Pancreas (tissue), 10 donors: ENCODE results near the gene NPR3. TPM values are rescaled to one million over a fixed set of nuclear protein-coding genes. Genes with fewer than 3 reads are reported as not detected.

Experiments
- ATAC-seq, 4 donors: fragments of 200-7000 bp; cut with Tn5 transposase; one replicate each; pipeline versions ENCODE4 v1.8.0 to v1.9.1; 2020; ENCODE audit warnings: mild to moderate bottlenecking in 4 of 4, moderate library complexity in 4 of 4
- DNase-seq, 6 donors: peaks; one replicate each; pipeline ENCODE4 v3.0.0-alpha.2; 2020
- FAIRE-seq: peaks from 2 replicates; lab custom pipeline; 2012; peaks lifted over from hg19 to GRCh38; lab: Jason Lieb, UNC
- H3K27ac ChIP-seq, 4 donors: fragments of 200-600 bp; sonication (generic); 1 replicate in 3 of 4; 2 replicates in 1 of 4; pipeline versions ENCODE4 v1.5.0 to v1.8.0; 2020
- H3K27me3 ChIP-seq, 4 donors: fragments of 200-600 bp; one replicate each; pipeline ENCODE4 v1.8.0; 2021
- H3K36me3 ChIP-seq, 3 donors: fragments of 200-600 bp; sonication (generic) in 1 of 3; one replicate each; pipeline versions ENCODE4 v1.5.0 to v1.8.0; 2020 to 2021
- H3K4me1 ChIP-seq, 3 donors: fragments of 200-600 bp; one replicate each; pipeline ENCODE4 v1.8.0; 2021
- H3K4me3 ChIP-seq, 4 donors: fragments of 200-600 bp; sonication (generic) in 2 of 4; one replicate each; pipeline versions ENCODE4 v1.5.0 to v1.8.0; 2020 to 2021
- H3K9me3 ChIP-seq, 4 donors: fragments of 200-600 bp; one replicate each; pipeline ENCODE4 v1.8.0; 2021
- CTCF ChIP-seq, 4 donors: fragments of 200-600 bp; sonication (generic) in 3 of 4; IDR thresholded peaks; one replicate each; pipeline versions ENCODE4 v1.5.0 to v1.8.0; 2021; ENCODE audit warnings: antibody characterized with exemption in 4 of 4
- WGBS, 2 donors: extraction: QIAGEN DNeasy Blood & Tissue Kit; methylation state at CpG; one replicate each; pipeline ENCODE4 v1.1.7; 2013; 5-methylcytosine and 5-hydroxymethylcytosine counted together
- intact Hi-C, 3 donors: fragments of 100-400 bp; cut with DNase I; formaldehyde crosslinking; loops; one replicate each; pipeline versions ENCODE4 v1.11.1 to v1.14.2; 2022
- polyA plus RNA-seq, 2 donors: library from polyadenylated mRNA; stranded (reverse); fragments of 200-250 nt; gene quantifications; one replicate each; pipeline ENCODE4 v1.2.3, GENCODE V29; 2013
- total RNA-seq, 6 donors: library from RNA; stranded (reverse); fragmentation: NEBNext Ultra II Directional in 4 of 6; extraction: Animal tissue kit (Norgen Biotek cat#: 25700) in 4 of 6; gene quantifications; one replicate each; pipeline versions ENCODE4 v1.2.1 to v1.2.4, GENCODE V29; 2021 to 2023
- donor health status: healthy with polysubstance abuse.
- donor health status: DM: no; HTN: no; CAD: no; lungs with moderate emphysema.
- donor health status: DM: no; HTN: no; CAD: no.
- donor health status: control.
- donor health status: control.
- donor health status: Bipolar disorder and iron deficiency.
- donor health status: DM: yes; HTN: yes; CAD: no.
- donor health status: DM: no; HTN: no; CAD: no.
- donor health status: DM: no; HTN: no; CAD: no.
- donor health status: DM: yes; HTN: yes; CAD: no.

NPR3 gene
- total and polyA plus RNA-seq, 8 donors = 0.25 to 1.3 (median 0.54) TPM

- 69 to 78% methylated on average over 7 of the region's 7 CpGs for WGBS, 2 donors
- H3K27ac ChIP-seq = no peak overlapping the region
- ATAC-seq (no peak), FAIRE-seq (no peak), DNase-seq (no peak)
- H3K4me3 ChIP-seq = no peak overlapping the region
- no peaks in the 10 kb centered on the region for H3K27me3 ChIP-seq
- no peaks in the 10 kb centered on the region for H3K36me3 ChIP-seq
- TF ChIP-seq CTCF (IDR thresholded peaks at IDR 0.05) = no peak
- no peaks in the 10 kb centered on the region for H3K4me1 ChIP-seq
- intact Hi-C loops = no loop called here
- H3K9me3 ChIP-seq = no peaks in the 10 kb centered on the region
These were observed 11.8 kb downstream of the NPR3 start for GRCh38 chr5:32722957-32723356.

DNA sequence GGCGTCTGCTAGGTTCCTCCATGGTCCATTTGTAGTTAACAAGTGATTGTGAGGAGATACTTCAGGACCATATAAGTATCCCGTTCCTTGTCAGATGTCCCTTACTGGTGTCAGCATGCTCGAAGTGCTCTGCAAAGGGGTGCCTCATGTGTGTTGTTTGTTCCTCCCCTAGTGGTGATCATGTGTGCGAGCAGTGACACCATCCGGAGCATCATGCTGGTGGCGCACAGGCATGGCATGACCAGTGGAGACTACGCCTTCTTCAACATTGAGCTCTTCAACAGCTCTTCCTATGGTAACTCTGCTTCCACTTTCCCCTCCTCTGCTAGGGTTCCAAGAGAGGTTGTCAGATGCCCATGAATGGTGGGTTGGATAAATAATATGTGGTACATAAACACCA lies 13.4 kb downstream of the NPR3 start:
- Histone ChIP-seq H3K4me1 (no peaks in the 10 kb centered on the region), H3K4me3 (no peak overlapping the region), H3K9me3 (no peaks in the 10 kb centered on the region), H3K27me3 (no peaks in the 10 kb centered on the region), H3K36me3 (no peaks in the 10 kb centered on the region), H3K27ac (no peak overlapping the region)
- DNase-seq = no peak
- WGBS, 2 donors = 79 to 83% methylated on average over 7 of the region's 7 CpGs
- intact Hi-C loops = no loop called here
- FAIRE-seq = no peak
- TF ChIP-seq CTCF (IDR thresholded peaks at IDR 0.05) = no peak
- ATAC-seq = no peak

DNA sequence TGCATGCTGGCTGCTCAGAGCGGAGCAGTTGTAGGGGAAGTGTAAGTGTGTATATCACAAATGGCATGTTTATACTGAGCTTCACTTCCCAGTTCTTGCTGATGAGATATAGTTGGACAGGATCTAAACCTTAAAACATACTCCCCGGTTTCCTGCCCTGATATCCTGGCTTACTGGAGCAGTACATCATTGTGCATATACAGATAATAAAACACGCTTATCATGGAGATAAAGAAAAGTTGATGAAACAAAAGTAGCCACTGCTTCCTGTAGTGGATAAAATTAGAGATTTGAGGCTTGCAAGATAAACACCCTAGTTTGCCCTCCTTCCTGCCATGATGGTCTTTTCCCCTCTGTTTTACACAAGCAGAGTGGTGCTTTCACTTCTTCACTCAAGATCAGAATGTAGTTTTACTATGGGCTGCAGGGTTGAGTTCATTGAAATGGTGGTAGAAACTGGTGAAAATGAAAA lies 15.0 kb downstream of the NPR3 start:
- Histone ChIP-seq H3K4me1 (no peaks in the 10 kb centered on the region), H3K27ac (no peak overlapping the region), H3K4me3 (no peak overlapping the region), H3K36me3 (no peaks in the 10 kb centered on the region), H3K27me3 (no peaks in the 10 kb centered on the region), H3K9me3 (no peaks in the 10 kb centered on the region)
- ATAC-seq = no peak
- DNase-seq = no peak
- WGBS, 2 donors = 52 to 70% methylated on average over 3 of the region's 3 CpGs
- TF ChIP-seq CTCF (IDR thresholded peaks at IDR 0.05) = no peak
- FAIRE-seq = no peak
- intact Hi-C loops = no loop called here

GRCh38 chr5:32729651-32730050 lies 18.5 kb downstream of the NPR3 start:
- Histone ChIP-seq H3K27me3 (no peaks in the 10 kb centered on the region), H3K4me1 (no peaks in the 10 kb centered on the region), H3K27ac (no peak overlapping the region), H3K9me3 (no peaks in the 10 kb centered on the region), H3K4me3 (no peak overlapping the region), H3K36me3 (no peaks in the 10 kb centered on the region)
- intact Hi-C loops = no loop called here
- ATAC-seq (no peak), DNase-seq (no peak), FAIRE-seq (no peak)
- no peak for TF ChIP-seq CTCF (IDR thresholded peaks at IDR 0.05)

GRCh38 chr5:32733590-32734340 lies 22.6 kb downstream of the NPR3 start:
- no peak for FAIRE-seq

More at GRCh38 chr5:32733590-32734340, 22.6 kb downstream of the NPR3 start:
- no peaks in the 10 kb centered on the region for H3K9me3 ChIP-seq
- H3K27ac ChIP-seq = no peak overlapping the region
- H3K4me1 ChIP-seq = no peaks in the 10 kb centered on the region
- intact Hi-C loops = no loop called here
- DNase-seq = no peak
- no peak for TF ChIP-seq CTCF (IDR thresholded peaks at IDR 0.05)
- no peaks in the 10 kb centered on the region for H3K27me3 ChIP-seq
- no peaks in the 10 kb centered on the region for H3K36me3 ChIP-seq
- H3K4me3 ChIP-seq = no peak overlapping the region
- ATAC-seq = no peak
- WGBS, 2 donors = 36 to 53% methylated on average over 5 of the region's 5 CpGs
